Mucosa of descending colon (tissue), 3 donors: ENCODE results near the gene FBXW4. TPM values are rescaled to one million over a fixed set of nuclear protein-coding genes. Genes with fewer than 3 reads are reported as not detected.

Source experiments
- ATAC-seq: fragments of 200-7000 bp; cut with Tn5 transposase; one replicate; pipeline ENCODE4 v1.9.1; 2020; ENCODE audit warnings: mild to moderate bottlenecking, moderate library complexity
- DNase-seq, 3 donors: peaks; one replicate each; pipeline ENCODE4 v3.0.0-alpha.2; 2020
- H3K36me3 ChIP-seq: fragments of 200-600 bp; one replicate; pipeline ENCODE4 v1.8.0; 2021; ENCODE audit warnings: low read depth, mild to moderate bottlenecking
- H3K4me1 ChIP-seq: fragments of 200-600 bp; one replicate; pipeline ENCODE4 v1.8.0; 2021; ENCODE audit warnings: low read depth, mild to moderate bottlenecking
- H3K4me3 ChIP-seq: fragments of 200-600 bp; one replicate; pipeline ENCODE4 v1.8.0; 2021; ENCODE audit warnings: mild to moderate bottlenecking
- H3K9me3 ChIP-seq: fragments of 200-600 bp; one replicate; pipeline ENCODE4 v1.8.0; 2021; ENCODE audit warnings: mild to moderate bottlenecking
- intact Hi-C, 2 donors: fragments of 100-400 bp; cut with DNase I in 1 of 2; cut with micrococcal nuclease in 1 of 2; formaldehyde crosslinking; loops; one replicate each; pipeline versions ENCODE4 v1.11.0 to v1.11.1; 2022; cut with DNase I, micrococcal nuclease
- total RNA-seq, 3 donors: library from RNA; stranded (reverse); fragmentation: NEBNext Ultra II Directional in 2 of 3; extraction: Animal tissue kit (Norgen Biotek cat#: 25700) in 2 of 3; gene quantifications; one replicate each; pipeline versions ENCODE4 v1.2.1 to v1.2.4, GENCODE V29; 2021 to 2023
- TF ChIP-seq, protein P1 (sequence below): fragments of 200-600 bp; IDR thresholded peaks from one replicate; pipeline ENCODE4 v1.8.0; 2022; ENCODE audit warnings: antibody characterized with exemption, mild to moderate bottlenecking
- donor health status: DM: no; HTN: no; CAD: no; lungs with moderate emphysema.
- donor health status: DM: no; HTN: no; CAD: no.
- donor health status: DM: no; HTN: yes; CAD: no.

Gene FBXW4
- total RNA-seq, 3 donors from 2014 or later = 57.3 to 126 (median 73.3) TPM

- DNase-seq (no peak), ATAC-seq (no peak)
- Histone ChIP-seq H3K4me3 (no peak overlapping the region), H3K36me3 (no peaks in the 10 kb centered on the region), H3K9me3 (no peaks in the 10 kb centered on the region), H3K4me1 (no peaks in the 10 kb centered on the region)
- TF ChIP-seq, protein P1, sequence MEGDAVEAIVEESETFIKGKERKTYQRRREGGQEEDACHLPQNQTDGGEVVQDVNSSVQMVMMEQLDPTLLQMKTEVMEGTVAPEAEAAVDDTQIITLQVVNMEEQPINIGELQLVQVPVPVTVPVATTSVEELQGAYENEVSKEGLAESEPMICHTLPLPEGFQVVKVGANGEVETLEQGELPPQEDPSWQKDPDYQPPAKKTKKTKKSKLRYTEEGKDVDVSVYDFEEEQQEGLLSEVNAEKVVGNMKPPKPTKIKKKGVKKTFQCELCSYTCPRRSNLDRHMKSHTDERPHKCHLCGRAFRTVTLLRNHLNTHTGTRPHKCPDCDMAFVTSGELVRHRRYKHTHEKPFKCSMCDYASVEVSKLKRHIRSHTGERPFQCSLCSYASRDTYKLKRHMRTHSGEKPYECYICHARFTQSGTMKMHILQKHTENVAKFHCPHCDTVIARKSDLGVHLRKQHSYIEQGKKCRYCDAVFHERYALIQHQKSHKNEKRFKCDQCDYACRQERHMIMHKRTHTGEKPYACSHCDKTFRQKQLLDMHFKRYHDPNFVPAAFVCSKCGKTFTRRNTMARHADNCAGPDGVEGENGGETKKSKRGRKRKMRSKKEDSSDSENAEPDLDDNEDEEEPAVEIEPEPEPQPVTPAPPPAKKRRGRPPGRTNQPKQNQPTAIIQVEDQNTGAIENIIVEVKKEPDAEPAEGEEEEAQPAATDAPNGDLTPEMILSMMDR = no peak
- intact Hi-C loops = no loop called here
Observed at GRCh38 chr10:101613646-101614045, 81.3 kb downstream of the FBXW4 start.

- no peaks in the 10 kb centered on the region for H3K9me3 ChIP-seq
- intact Hi-C loops = no loop called here
- H3K4me1 ChIP-seq = no peaks in the 10 kb centered on the region
- no peak overlapping the region for H3K4me3 ChIP-seq
- TF ChIP-seq, protein P1 = no peak
- DNase-seq = no peak
- no peak for ATAC-seq
- H3K36me3 ChIP-seq = no peaks in the 10 kb centered on the region
Observed at GRCh38 chr10:101612872-101613271, 82.1 kb downstream of the FBXW4 start.

DNA sequence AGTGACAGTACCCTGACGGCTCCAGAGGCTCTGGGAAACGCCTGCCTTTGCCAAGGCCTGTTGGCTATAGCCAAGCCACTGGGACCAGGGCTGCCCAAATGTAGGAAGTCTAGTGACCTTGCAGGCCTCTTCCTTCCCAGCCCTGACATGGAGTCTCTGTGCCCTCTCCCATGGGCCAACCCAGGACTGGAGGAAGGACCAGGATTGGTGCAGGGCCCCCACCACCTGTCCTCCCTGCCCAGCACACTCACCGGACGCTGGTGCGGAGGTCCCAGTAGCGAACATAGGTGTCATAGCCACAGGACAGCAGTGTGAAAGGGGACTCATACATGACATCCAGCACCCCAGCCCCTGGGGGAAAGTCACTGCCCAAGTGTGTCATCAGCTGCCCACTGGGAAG, 82.9 kb downstream of the FBXW4 start:
- no peaks in the 10 kb centered on the region for H3K9me3 ChIP-seq
- no peak for ATAC-seq
- H3K36me3 ChIP-seq = no peaks in the 10 kb centered on the region
- intact Hi-C loops = no loop called here
- no peaks in the 10 kb centered on the region for H3K4me1 ChIP-seq
- DNase-seq = no peak
- TF ChIP-seq, protein P1 = no peak
- no peak overlapping the region for H3K4me3 ChIP-seq

DNA sequence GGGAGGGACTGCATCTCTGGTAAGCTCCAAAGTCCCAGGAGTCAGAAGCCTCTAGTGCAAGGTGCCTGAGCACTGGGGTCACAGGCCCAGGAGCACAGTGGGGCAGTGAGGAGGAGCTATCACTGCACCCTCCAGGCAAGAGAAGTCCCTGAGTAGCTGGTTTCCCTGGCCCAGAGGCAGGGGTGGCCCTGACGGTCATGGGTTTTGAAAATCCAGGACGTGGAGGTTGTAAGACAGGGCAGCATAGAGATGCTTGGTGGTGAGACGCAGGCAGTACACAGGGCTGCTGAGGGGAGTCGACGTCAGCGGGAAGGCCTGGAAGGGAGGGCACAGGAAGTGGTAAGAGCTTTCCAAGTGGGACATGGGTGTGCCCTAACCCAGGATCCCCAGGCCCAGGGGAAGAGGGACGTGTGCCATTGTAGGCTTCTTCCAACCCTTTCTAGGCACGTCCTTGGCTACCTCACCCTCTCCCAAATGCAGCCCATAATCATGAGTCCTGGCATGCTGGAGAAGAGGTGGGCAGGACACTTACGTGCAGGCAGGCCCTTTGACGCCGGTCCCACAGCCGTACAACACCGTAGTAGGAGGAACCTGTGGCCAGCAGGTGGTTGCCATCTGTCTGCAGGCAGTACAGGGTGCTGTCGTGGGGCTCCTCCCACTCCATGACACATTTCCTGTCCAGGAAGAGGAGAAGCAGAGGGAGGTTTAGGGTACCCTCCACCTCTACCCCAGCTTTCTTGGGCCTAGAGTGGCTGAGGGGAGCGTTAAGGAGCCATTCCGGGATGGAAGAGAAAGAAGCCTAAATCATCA, 83.7 kb downstream of the FBXW4 start:
- H3K4me1 ChIP-seq = no peaks in the 10 kb centered on the region
- intact Hi-C loops = no loop called here
- no peaks in the 10 kb centered on the region for H3K36me3 ChIP-seq
- ATAC-seq (peak; percentile 34), DNase-seq (no peak)
- no peaks in the 10 kb centered on the region for H3K9me3 ChIP-seq
- TF ChIP-seq, protein P1 = no peak
- H3K4me3 ChIP-seq = no peak overlapping the region

- Histone ChIP-seq H3K9me3 (no peaks in the 10 kb centered on the region), H3K4me3 (no peak overlapping the region), H3K36me3 (no peaks in the 10 kb centered on the region), H3K4me1 (no peaks in the 10 kb centered on the region)
- TF ChIP-seq, protein P1 = no peak
- no peak for ATAC-seq
- no peak for DNase-seq
- intact Hi-C loops = loop anchor here in 1 of 2 donors (10.0 kb wide), 1 partner anchor 165 kb away; the partner anchor contains the start of gene FGF8
Observed at GRCh38 chr10:101609481-101609880, 85.5 kb downstream of the FBXW4 start.
